Stimulated activated naive CD8-positive, alpha-beta T cell treated with anti-CD3 and anti-CD28 coated beads, Interleukin-15, amount 100 ng/mL, for 72 hours (primary cell): ENCODE results near the gene HELB.
"Not testable (repeated sequence)": the region's sequence is repeated elsewhere in the genome, so short reads cannot be mapped to it uniquely, and the experiment has no call there.

Source experiments
- ATAC-seq: fragments of 150-1000 bp; cut with Tn5 transposase; 2 replicates; pipeline ENCODE4 v1.10.0; 2021; ENCODE audit warnings: mild to moderate bottlenecking, moderate library complexity
- DNase-seq, 2 donors: peaks; one replicate each; pipeline ENCODE4 v3.0.0; 2021 to 2022
- H3K27ac Mint-ChIP-seq, 2 donors: one replicate each; pipeline ENCODE4 v1.8.0; 2022; ENCODE audit warnings: mild to moderate bottlenecking in 2 of 2, mixed read lengths in 2 of 2, moderate library complexity in 2 of 2
- H3K27me3 Mint-ChIP-seq: one replicate; pipeline ENCODE4 v1.8.0; 2022; ENCODE audit warnings: mixed read lengths
- H3K4me1 Mint-ChIP-seq: one replicate; pipeline ENCODE4 v1.8.0; 2022; ENCODE audit warnings: mild to moderate bottlenecking, mixed read lengths
- H3K4me3 Mint-ChIP-seq, 2 donors: one replicate each; pipeline ENCODE4 v1.8.0; 2022; ENCODE audit warnings: mild to moderate bottlenecking in 2 of 2, mixed read lengths in 2 of 2, moderate library complexity in 1 of 2
- H3K9me3 Mint-ChIP-seq, 2 donors: one replicate each; pipeline ENCODE4 v1.8.0; 2022; ENCODE audit warnings: mixed read lengths in 2 of 2

Gene HELB

GRCh38 chr12:66288121-66288520, 14.2 kb upstream of the HELB start:
- ATAC-seq, result peak; percentile 88
- Mint-ChIP-seq H3K9me3 (peaks cover 0 to 5% of the 10 kb centered on the region in 2 donors), H3K4me3 (peak overlapping the region; percentile 8 to 44), H3K27ac (no peak overlapping the region), H3K4me1 (peaks cover 52% of the 10 kb centered on the region), H3K27me3 (no peaks in the 10 kb centered on the region)
- peak; percentile 23 to 27 for DNase-seq

GRCh38 chr12:66289485-66289884, 12.8 kb upstream of the HELB start:
- no peak for ATAC-seq
- H3K27me3 Mint-ChIP-seq, result no peaks in the 10 kb centered on the region
- H3K4me3 Mint-ChIP-seq, result no peak overlapping the region
- no peak for DNase-seq
- peaks cover 0 to 5% of the 10 kb centered on the region in 2 donors for H3K9me3 Mint-ChIP-seq
- H3K27ac Mint-ChIP-seq, result no peak overlapping the region
- H3K4me1 Mint-ChIP-seq, result peaks cover 52% of the 10 kb centered on the region

- peak; percentile 72 for ATAC-seq
- Mint-ChIP-seq H3K27ac (no peak overlapping the region), H3K9me3 (peaks cover 0 to 5% of the 10 kb centered on the region in 2 donors), H3K4me1 (peaks cover 54% of the 10 kb centered on the region), H3K4me3 (no peak overlapping the region), H3K27me3 (no peaks in the 10 kb centered on the region)
- DNase-seq, result no peak
These were observed 11.5 kb upstream of the HELB start for GRCh38 chr12:66290716-66291200.

- Mint-ChIP-seq H3K4me3 (no peak overlapping the region), H3K4me1 (peaks cover 33% of the 10 kb centered on the region), H3K27ac (no peak overlapping the region), H3K9me3 (no peaks in the 10 kb centered on the region), H3K27me3 (no peaks in the 10 kb centered on the region)
- DNase-seq, result no peak
- peak; percentile 46 for ATAC-seq
These were observed 6.1 kb upstream of the HELB start for GRCh38 chr12:66296176-66296683.

- no peak overlapping the region for H3K27ac Mint-ChIP-seq
- peaks cover 34% of the 10 kb centered on the region for H3K4me1 Mint-ChIP-seq
- DNase-seq (no peak), ATAC-seq (no peak)
- no peaks in the 10 kb centered on the region for H3K27me3 Mint-ChIP-seq
- H3K4me3 Mint-ChIP-seq, result no peak overlapping the region
- no peaks in the 10 kb centered on the region for H3K9me3 Mint-ChIP-seq
These were observed 5.2 kb upstream of the HELB start for GRCh38 chr12:66297080-66297479.

- no peak overlapping the region for H3K4me3 Mint-ChIP-seq
- no peaks in the 10 kb centered on the region for H3K27me3 Mint-ChIP-seq
- H3K4me1 Mint-ChIP-seq, result peaks cover 34% of the 10 kb centered on the region
- no peak for ATAC-seq
- no peak overlapping the region for H3K27ac Mint-ChIP-seq
- DNase-seq, result no peak
- no peaks in the 10 kb centered on the region for H3K9me3 Mint-ChIP-seq
These were observed 4.4 kb upstream of the HELB start for GRCh38 chr12:66297923-66298322.

GRCh38 chr12:66302827-66303169, 505 bp downstream of the HELB start:
- DNase-seq (no peak), ATAC-seq (no peak)
- Mint-ChIP-seq H3K4me1 (peaks cover 51% of the 10 kb centered on the region), H3K4me3 (peak overlapping the region; percentile 93 to 99), H3K9me3 (no peaks in the 10 kb centered on the region), H3K27ac (peak overlapping the region; percentile 98 to 99), H3K27me3 (no peaks in the 10 kb centered on the region)

- not testable (repeated sequence) for H3K9me3 Mint-ChIP-seq, H3K27me3 Mint-ChIP-seq
- Mint-ChIP-seq H3K4me3 (peak overlapping the region; percentile 93 to 99), H3K4me1 (peaks cover 51% of the 10 kb centered on the region), H3K27ac (peak overlapping the region; percentile 98)
- peak; percentile 22 to 26 for DNase-seq
- ATAC-seq, result peak; percentile 85
These were observed 1.1 kb downstream of the HELB start for GRCh38 chr12:66303316-66303804.

GRCh38 chr12:66304296-66304900, 2.1 kb downstream of the HELB start:
- peaks cover 51% of the 10 kb centered on the region for H3K4me1 Mint-ChIP-seq
- DNase-seq (no peak), ATAC-seq (no peak)
- H3K9me3 Mint-ChIP-seq, result no peaks in the 10 kb centered on the region
- H3K27ac Mint-ChIP-seq, result peak overlapping the region in 1 of 2 donors; percentile 98
- peak overlapping the region; percentile 93 to 99 for H3K4me3 Mint-ChIP-seq
- no peaks in the 10 kb centered on the region for H3K27me3 Mint-ChIP-seq

GRCh38 chr12:66309606-66310005, 7.3 kb downstream of the HELB start:
- ATAC-seq (no peak), DNase-seq (no peak)
- no peak overlapping the region for H3K27ac Mint-ChIP-seq
- H3K9me3 Mint-ChIP-seq, result peaks cover 6 to 7% of the 10 kb centered on the region in 2 donors
- peaks cover 66% of the 10 kb centered on the region for H3K4me1 Mint-ChIP-seq
- no peak overlapping the region for H3K4me3 Mint-ChIP-seq
- no peaks in the 10 kb centered on the region for H3K27me3 Mint-ChIP-seq

- Mint-ChIP-seq H3K27me3 (no peaks in the 10 kb centered on the region), H3K4me1 (peaks cover 44% of the 10 kb centered on the region), H3K4me3 (peak overlapping the region in 1 of 2 donors; percentile 21), H3K27ac (peak overlapping the region in 1 of 2 donors; percentile 3), H3K9me3 (peaks cover 6 to 7% of the 10 kb centered on the region in 2 donors)
- no peak for DNase-seq
- no peak for ATAC-seq
These were observed 9.9 kb downstream of the HELB start for GRCh38 chr12:66312189-66312588.

GRCh38 chr12:66314278-66314677, 12.0 kb downstream of the HELB start:
- no peaks in the 10 kb centered on the region for H3K27me3 Mint-ChIP-seq
- peaks cover 44% of the 10 kb centered on the region for H3K4me1 Mint-ChIP-seq
- H3K9me3 Mint-ChIP-seq, result peaks cover 6 to 7% of the 10 kb centered on the region in 2 donors
- H3K4me3 Mint-ChIP-seq, result no peak overlapping the region
- H3K27ac Mint-ChIP-seq, result no peak overlapping the region
- DNase-seq, result no peak
- ATAC-seq, result no peak

- ATAC-seq (no peak), DNase-seq (no peak)
- no peak overlapping the region for H3K4me3 Mint-ChIP-seq
- H3K27ac Mint-ChIP-seq, result no peak overlapping the region
- no peaks in the 10 kb centered on the region for H3K9me3 Mint-ChIP-seq
- no peaks in the 10 kb centered on the region for H3K27me3 Mint-ChIP-seq
- H3K4me1 Mint-ChIP-seq, result peaks cover 11% of the 10 kb centered on the region
These were observed 17.1 kb downstream of the HELB start for GRCh38 chr12:66319266-66319954.

GRCh38 chr12:66320996-66321395, 18.7 kb downstream of the HELB start:
- no peak overlapping the region for H3K4me3 Mint-ChIP-seq
- no peaks in the 10 kb centered on the region for H3K9me3 Mint-ChIP-seq
- H3K4me1 Mint-ChIP-seq, result peaks cover 11% of the 10 kb centered on the region
- no peaks in the 10 kb centered on the region for H3K27me3 Mint-ChIP-seq
- H3K27ac Mint-ChIP-seq, result no peak overlapping the region
- DNase-seq (no peak), ATAC-seq (no peak)

- Mint-ChIP-seq H3K4me1 (peaks cover 11% of the 10 kb centered on the region), H3K4me3 (no peak overlapping the region), H3K27ac (peak overlapping the region in 1 of 2 donors; percentile 13), H3K9me3 (no peaks in the 10 kb centered on the region), H3K27me3 (no peaks in the 10 kb centered on the region)
- DNase-seq (no peak), ATAC-seq (no peak)
These were observed 19.1 kb downstream of the HELB start for GRCh38 chr12:66321435-66321834.

- Mint-ChIP-seq H3K4me3 (no peak overlapping the region), H3K9me3 (no peaks in the 10 kb centered on the region), H3K4me1 (peaks cover 19% of the 10 kb centered on the region), H3K27ac (no peak overlapping the region), H3K27me3 (no peaks in the 10 kb centered on the region)
- no peak for DNase-seq
- no peak for ATAC-seq
These were observed 20.7 kb downstream of the HELB start for GRCh38 chr12:66323017-66323416.
